AG09319 (cell line): Measurements from ENCODE around the gene ATXN1.

Source experiments
- DNase-seq: peaks from one replicate; pipeline ENCODE4 v3.0.0-alpha.2; 2010; ENCODE audit warnings: low read depth; ENCODE audit errors: extremely low read depth
- CTCF ChIP-seq: IDR thresholded peaks from 2 replicates; pipeline ENCODE4 v1.5.1; 2011; ENCODE audit warnings: low read depth, mild to moderate bottlenecking, inconsistent platforms, low read length, moderate library complexity

The ATXN1 gene

GRCh38 chr6:16626650-16627049 is 134.6 kb downstream of the ATXN1 start:
- no peak for TF ChIP-seq CTCF
- no peak for DNase-seq

GRCh38 chr6:16625291-16626265 is 135.7 kb downstream of the ATXN1 start:
- no peak for DNase-seq
- no peak for TF ChIP-seq CTCF

GRCh38 chr6:16624636-16625290 is 136.5 kb downstream of the ATXN1 start:
- no peak for DNase-seq
- TF ChIP-seq CTCF, result no peak

GRCh38 chr6:16623731-16624130 is 137.5 kb downstream of the ATXN1 start:
- DNase-seq, result no peak
- no peak for TF ChIP-seq CTCF

GRCh38 chr6:16623029-16623653 is 138.1 kb downstream of the ATXN1 start:
- no peak for DNase-seq
- TF ChIP-seq CTCF, result no peak

GRCh38 chr6:16622193-16622592 is 139.1 kb downstream of the ATXN1 start:
- no peak for TF ChIP-seq CTCF
- DNase-seq, result no peak

- TF ChIP-seq CTCF, result no peak
- no peak for DNase-seq
Measured at GRCh38 chr6:16621002-16621401, 140.3 kb downstream of the ATXN1 start.
